ENCODE measurements around the gene PTMS.

DNA sequence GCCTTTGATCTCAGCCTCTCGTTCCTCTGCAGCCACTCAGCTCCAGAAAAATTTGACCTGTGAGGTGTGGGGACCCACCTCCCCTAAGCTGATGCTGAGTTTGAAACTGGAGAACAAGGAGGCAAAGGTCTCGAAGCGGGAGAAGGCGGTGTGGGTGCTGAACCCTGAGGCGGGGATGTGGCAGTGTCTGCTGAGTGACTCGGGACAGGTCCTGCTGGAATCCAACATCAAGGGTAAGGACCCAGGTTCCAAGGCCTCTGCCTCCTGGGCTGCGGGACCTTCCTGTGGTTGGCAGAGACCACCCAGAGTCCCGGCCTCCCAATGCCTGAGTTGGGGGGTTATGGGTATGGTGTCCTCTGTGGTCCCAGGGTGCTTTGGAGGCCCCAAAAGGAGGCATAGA is 50.9 kb downstream of the PTMS start:
- TF ChIP-seq, protein P1, sequence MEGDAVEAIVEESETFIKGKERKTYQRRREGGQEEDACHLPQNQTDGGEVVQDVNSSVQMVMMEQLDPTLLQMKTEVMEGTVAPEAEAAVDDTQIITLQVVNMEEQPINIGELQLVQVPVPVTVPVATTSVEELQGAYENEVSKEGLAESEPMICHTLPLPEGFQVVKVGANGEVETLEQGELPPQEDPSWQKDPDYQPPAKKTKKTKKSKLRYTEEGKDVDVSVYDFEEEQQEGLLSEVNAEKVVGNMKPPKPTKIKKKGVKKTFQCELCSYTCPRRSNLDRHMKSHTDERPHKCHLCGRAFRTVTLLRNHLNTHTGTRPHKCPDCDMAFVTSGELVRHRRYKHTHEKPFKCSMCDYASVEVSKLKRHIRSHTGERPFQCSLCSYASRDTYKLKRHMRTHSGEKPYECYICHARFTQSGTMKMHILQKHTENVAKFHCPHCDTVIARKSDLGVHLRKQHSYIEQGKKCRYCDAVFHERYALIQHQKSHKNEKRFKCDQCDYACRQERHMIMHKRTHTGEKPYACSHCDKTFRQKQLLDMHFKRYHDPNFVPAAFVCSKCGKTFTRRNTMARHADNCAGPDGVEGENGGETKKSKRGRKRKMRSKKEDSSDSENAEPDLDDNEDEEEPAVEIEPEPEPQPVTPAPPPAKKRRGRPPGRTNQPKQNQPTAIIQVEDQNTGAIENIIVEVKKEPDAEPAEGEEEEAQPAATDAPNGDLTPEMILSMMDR (IDR thresholded peaks at IDR 0.05; ENCODE audit: low read depth, low read length): no peak
- no peak for TF ChIP-seq POLR2A (IDR thresholded peaks at IDR 0.05; ENCODE audit: extremely low read depth, insufficient read length)
- TF ChIP-seq, protein P2, sequence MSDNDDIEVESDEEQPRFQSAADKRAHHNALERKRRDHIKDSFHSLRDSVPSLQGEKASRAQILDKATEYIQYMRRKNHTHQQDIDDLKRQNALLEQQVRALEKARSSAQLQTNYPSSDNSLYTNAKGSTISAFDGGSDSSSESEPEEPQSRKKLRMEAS (IDR thresholded peaks at IDR 0.05; ENCODE audit: low read depth, low read length): no peak

Measured in NB4 (cell line).